Measurements from ENCODE around the gene CNBD2. TPM values are rescaled to one million over a fixed set of nuclear protein-coding genes. Genes with fewer than 3 reads are reported as not detected.

Gene CNBD2
- total and polyA plus RNA-seq, 10 of the 15 experiments (the other 5 are each of a cell fraction or from before 2014, with no cell fraction given) = 0.86 to 7.4 (median 4.6) TPM

- no peak overlapping the region for H3K4me2 ChIP-seq (ENCODE audit: control insufficient read depth, insufficient read depth)
- H3K36me3 ChIP-seq (ENCODE audit: control insufficient read depth in 2 of 2, insufficient read depth in 2 of 2, low read length in 1 of 2) = no peaks in the 10 kb centered on the region
- intact Hi-C loops (cut with micrococcal nuclease; ENCODE audit: unreplicated experiment) = no loop called here
- in situ Hi-C loops (cut with MboI) = no loop called here
- H3K9me3 ChIP-seq (replicated peaks; ENCODE audit: control insufficient read depth, insufficient read depth, low read length) = no peaks in the 10 kb centered on the region
- TF ChIP-seq EP300 (IDR thresholded peaks at IDR 0.05; ENCODE audit: borderline replicate concordance in 1 of 2, control insufficient read depth in 1 of 2, low read depth in 2 of 2, low read length in 2 of 2) (no peak), CBX3 (IDR thresholded peaks at IDR 0.05; ENCODE audit: borderline replicate concordance, low read depth) (no peak), CEBPB (IDR thresholded peaks at IDR 0.05; ENCODE audit: borderline replicate concordance in 1 of 2, low read depth in 2 of 2, low read length in 2 of 2) (no peak), ASH2L (IDR thresholded peaks at IDR 0.05; ENCODE audit: borderline replicate concordance, low read depth) (no peak), CBFB (IDR thresholded peaks at IDR 0.05; ENCODE audit: low read depth) (no peak), SMAD5 (IDR thresholded peaks at IDR 0.05; ENCODE audit: low read depth) (no peak), FOS (IDR thresholded peaks at IDR 0.05; ENCODE audit: borderline replicate concordance, extremely low read depth, insufficient read length) (no peak), PAX8 (IDR thresholded peaks at IDR 0.05) (no peak), BCL11A (IDR thresholded peaks at IDR 0.05; ENCODE audit: low read depth, low read length) (no peak), POLR2A (IDR thresholded peaks at IDR 0.05; ENCODE audit: low read depth, low read length) (no peak), E4F1 (IDR thresholded peaks at IDR 0.05; ENCODE audit: borderline replicate concordance, partially characterized antibody) (no peak), ZZZ3 (IDR thresholded peaks at IDR 0.05; ENCODE audit: control insufficient read depth, insufficient read length, low read depth) (no peak), SUPT20H (IDR thresholded peaks at IDR 0.05; ENCODE audit: borderline replicate concordance, control insufficient read depth, low read depth, low read length) (no peak), IKZF2 (IDR thresholded peaks at IDR 0.05) (no peak), ZNF592 (IDR thresholded peaks at IDR 0.05) (no peak)
- TF ChIP-seq, protein P1, sequence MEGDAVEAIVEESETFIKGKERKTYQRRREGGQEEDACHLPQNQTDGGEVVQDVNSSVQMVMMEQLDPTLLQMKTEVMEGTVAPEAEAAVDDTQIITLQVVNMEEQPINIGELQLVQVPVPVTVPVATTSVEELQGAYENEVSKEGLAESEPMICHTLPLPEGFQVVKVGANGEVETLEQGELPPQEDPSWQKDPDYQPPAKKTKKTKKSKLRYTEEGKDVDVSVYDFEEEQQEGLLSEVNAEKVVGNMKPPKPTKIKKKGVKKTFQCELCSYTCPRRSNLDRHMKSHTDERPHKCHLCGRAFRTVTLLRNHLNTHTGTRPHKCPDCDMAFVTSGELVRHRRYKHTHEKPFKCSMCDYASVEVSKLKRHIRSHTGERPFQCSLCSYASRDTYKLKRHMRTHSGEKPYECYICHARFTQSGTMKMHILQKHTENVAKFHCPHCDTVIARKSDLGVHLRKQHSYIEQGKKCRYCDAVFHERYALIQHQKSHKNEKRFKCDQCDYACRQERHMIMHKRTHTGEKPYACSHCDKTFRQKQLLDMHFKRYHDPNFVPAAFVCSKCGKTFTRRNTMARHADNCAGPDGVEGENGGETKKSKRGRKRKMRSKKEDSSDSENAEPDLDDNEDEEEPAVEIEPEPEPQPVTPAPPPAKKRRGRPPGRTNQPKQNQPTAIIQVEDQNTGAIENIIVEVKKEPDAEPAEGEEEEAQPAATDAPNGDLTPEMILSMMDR (IDR thresholded peaks at IDR 0.05 in 2 of 3, conservative IDR thresholded peaks at IDR 0.05 in 1 of 3; ENCODE audit: control insufficient read depth in 2 of 3, extremely low read depth in 1 of 3, insufficient read depth in 1 of 3, low read depth in 3 of 3, low read length in 3 of 3) = no peak
- ATAC-seq (no peak), FAIRE-seq (no peak), DNase-seq (ENCODE audit: low read depth, low spot score) (no peak)
- no peaks in the 10 kb centered on the region for H3K79me2 ChIP-seq (ENCODE audit: control insufficient read depth, insufficient read depth, low read length)
- SMC1A ChIA-PET (ENCODE audit: uncharacterized antibody, unreplicated experiment) = interaction anchor here (0.7 kb wide), 1 partner anchor 66 kb away, joined by 4 read pairs; no protein-coding TSS in a partner anchor
- no peak overlapping the region for H3K27ac ChIP-seq (ENCODE audit: control insufficient read depth, insufficient read depth)
- BruUV-seq (replicated peaks) = no TSS peak
- H3K4me3 ChIP-seq = no peak overlapping the region
- CTCF ChIA-PET = interaction anchor here (1.2 to 2.5 kb wide), 2 partner anchors 79 to 117 kb away, joined by 4 to 8 read pairs; no protein-coding TSS in a partner anchor
- 11% methylated on average over 2 of the region's 2 CpGs for WGBS (ENCODE audit: insufficient coverage, insufficient replicate concordance, low lambda C conversion rate, missing lambda C conversion rate)
- H3K9ac ChIP-seq (ENCODE audit: control insufficient read depth, insufficient read depth, low read length) = no peak overlapping the region
- H2AFZ ChIP-seq (ENCODE audit: control insufficient read depth, low read depth, low read length) = no peak overlapping the region
- RAD21 ChIA-PET (ENCODE audit: unreplicated experiment) = no interaction called here
- POLR2A ChIA-PET = no interaction called here
- no peaks in the 10 kb centered on the region for H4K20me1 ChIP-seq (ENCODE audit: control insufficient read depth, insufficient read depth)
- no peaks in the 10 kb centered on the region; a peak in 1 of 4 replicates for H3K27me3 ChIP-seq (replicated peaks in 1 of 2; ENCODE audit: control insufficient read depth in 2 of 2, insufficient read depth in 2 of 2, low read length in 1 of 2)
- H3K4me1 ChIP-seq (ENCODE audit: control insufficient read depth, insufficient read depth, low read length) = no peaks in the 10 kb centered on the region
These were observed 103.5 kb downstream of the CNBD2 start for GRCh38 chr20:36071848-36072247.

All from GM12878 (cell line).